A673 (cell line): ENCODE data around the gene LRP1. TPM values are rescaled to one million over a fixed set of nuclear protein-coding genes. Genes with fewer than 3 reads are reported as not detected.

Source experiments
- BruUV-seq: library from RNA; stranded (reverse); fragments of 400-500 nt; replicated peaks from 2 replicates; lab custom pipeline; 2021; lab: Mats Ljungman, UMichigan
- CTCF ChIA-PET: fragments of 300-600 bp; sonication (Branson Sonifier 250); formaldehyde crosslinking; loops from one replicate; lab custom pipeline; 2022; ENCODE audit warnings: antibody characterized with exemption; lab: Charles Lee
- POLR2A ChIA-PET: fragments of 300-600 bp; sonication (Branson Sonifier 250); formaldehyde crosslinking; loops from one replicate; lab custom pipeline; 2022; ENCODE audit warnings: antibody characterized with exemption; ENCODE audit not compliant: low non-redundant PET; lab: Charles Lee
- DNase-seq: peaks from one replicate; pipeline ENCODE4 v3.0.0-alpha.2; 2015; ENCODE audit warnings: low spot score
- H3K27ac ChIP-seq: fragments of 200-600 bp; sonication (generic); 2 replicates; pipeline ENCODE4 v1.5.1; 2016; ENCODE audit warnings: mixed run types, low read depth, mild to moderate bottlenecking, mixed read lengths, antibody characterized with exemption, low read length; ENCODE audit not compliant: poor library complexity, severe bottlenecking
- H3K27me3 ChIP-seq: fragments of 200-600 bp; sonication (generic); replicated peaks from 2 replicates; pipeline ENCODE4 v1.6.1; 2017; ENCODE audit warnings: mixed run types, low read depth, mild to moderate bottlenecking, mixed read lengths, antibody characterized with exemption, low read length; ENCODE audit not compliant: insufficient read depth, poor library complexity
- H3K36me3 ChIP-seq: fragments of 200-600 bp; sonication (generic); 2 replicates; pipeline ENCODE4 v1.6.1; 2016; ENCODE audit warnings: mixed run types, mild to moderate bottlenecking, mixed read lengths, antibody characterized with exemption, low read length; ENCODE audit not compliant: insufficient read depth, poor library complexity, severe bottlenecking
- H3K4me1 ChIP-seq: fragments of 200-600 bp; sonication (generic); 2 replicates; pipeline ENCODE4 v1.6.1; 2017; ENCODE audit warnings: mixed run types, mild to moderate bottlenecking, mixed read lengths, antibody characterized with exemption, low read length; ENCODE audit not compliant: insufficient read depth, poor library complexity, severe bottlenecking
- H3K4me3 ChIP-seq: fragments of 200-600 bp; sonication (generic); 2 replicates; pipeline ENCODE4 v1.5.1; 2016; ENCODE audit warnings: low read depth, mixed run types, mild to moderate bottlenecking, mixed read lengths, low read length; ENCODE audit not compliant: poor library complexity, severe bottlenecking
- H3K9me3 ChIP-seq: fragments of 200-600 bp; sonication (generic); 2 replicates; pipeline ENCODE4 v1.6.1; 2016; ENCODE audit warnings: mixed run types, low read depth, mild to moderate bottlenecking, mixed read lengths, antibody characterized with exemption, low read length; ENCODE audit not compliant: poor library complexity, severe bottlenecking
- CTCF ChIP-seq: fragments of 300-800, 200-600 bp; sonication (generic); conservative IDR thresholded peaks from 2 replicates; pipeline ENCODE4 v1.5.1; 2017; ENCODE audit warnings: low read depth, mild to moderate bottlenecking, antibody characterized with exemption, low read length, moderate library complexity, mixed read lengths
- EZH2 ChIP-seq: fragments of 200-600 bp; sonication (generic); IDR thresholded peaks from 2 replicates; pipeline ENCODE4 v1.6.1; 2017; ENCODE audit warnings: borderline replicate concordance, low read depth, mild to moderate bottlenecking, mixed read lengths, antibody characterized with exemption, low read length; ENCODE audit not compliant: poor library complexity, severe bottlenecking
- intact Hi-C: fragments of 100-400 bp; cut with micrococcal nuclease; formaldehyde crosslinking; loops from one replicate; pipeline ENCODE4 v1.10.0; 2022; ENCODE audit not compliant: unreplicated experiment
- total RNA-seq: library from RNA; stranded (reverse); gene quantifications from 2 replicates; pipeline ENCODE4 v1.2.3, GENCODE V29; 2021

Gene LRP1
- total RNA-seq, 1 experiment from 2014 or later, result 31.0 TPM

DNA sequence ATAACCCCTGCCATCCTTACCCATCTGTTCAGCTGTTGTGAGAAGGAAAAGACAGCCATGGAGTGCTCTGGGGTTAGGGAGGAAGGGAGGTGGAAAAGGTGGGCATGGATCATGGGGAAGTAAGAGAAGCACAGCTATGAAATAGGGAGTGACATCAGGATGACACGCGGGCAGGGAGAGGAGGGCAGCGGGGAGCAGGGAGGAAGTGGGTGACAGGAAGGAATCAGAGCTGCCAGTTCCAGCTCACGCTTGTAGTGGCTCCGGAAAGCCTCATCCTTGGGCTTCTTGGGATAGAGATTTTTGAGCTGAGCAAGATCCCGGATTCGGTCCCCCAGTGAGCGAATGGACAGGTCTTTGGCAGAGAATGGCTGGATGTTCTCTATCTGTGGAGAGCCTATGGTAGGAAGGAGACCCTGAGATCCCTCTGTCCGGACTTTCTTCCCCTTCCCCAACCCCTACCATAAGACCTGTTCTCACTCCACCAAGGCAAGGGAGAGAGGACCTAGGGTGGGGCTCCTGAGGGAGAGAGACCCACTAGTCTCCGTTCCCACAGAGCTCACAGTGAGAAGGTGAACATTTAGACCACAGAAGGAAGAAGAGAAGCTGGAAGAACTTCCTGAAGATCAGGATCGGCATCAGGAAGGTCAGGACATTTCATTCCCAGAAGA, 29.1 kb upstream of the LRP1 start:
- Histone ChIP-seq H3K36me3 (peaks cover 57% of the 10 kb centered on the region), H3K27ac (peak overlapping the region; percentile 9), H3K4me3 (no peak overlapping the region), H3K9me3 (no peaks in the 10 kb centered on the region), H3K4me1 (peaks cover 11% of the 10 kb centered on the region), H3K27me3 (no peaks in the 10 kb centered on the region)
- no TSS peak for BruUV-seq
- intact Hi-C loops, result no loop called here
- no peak for DNase-seq
- ChIA-PET POLR2A (interaction anchor here (0.6 kb wide), 1 partner anchor 25 kb away, joined by 3 read pairs; no protein-coding TSS in a partner anchor), CTCF (no interaction called here)
- TF ChIP-seq EZH2, result no peak

- ChIA-PET CTCF (interaction anchor here (0.7 kb wide), 1 partner anchor 12 kb away, joined by 3 read pairs; the partner anchor contains the start of gene STAT6), POLR2A (interaction anchor here (0.6 kb wide), 1 partner anchor 24 kb away, joined by 3 read pairs; no protein-coding TSS in a partner anchor)
- no peaks in the 10 kb centered on the region for H3K27me3 ChIP-seq
- H3K9me3 ChIP-seq, result no peaks in the 10 kb centered on the region
- DNase-seq, result no peak
- no peak overlapping the region for H3K4me3 ChIP-seq
- peaks cover 51% of the 10 kb centered on the region for H3K36me3 ChIP-seq
- peaks cover 5% of the 10 kb centered on the region for H3K4me1 ChIP-seq
- no peak for TF ChIP-seq EZH2
- no peak for TF ChIP-seq CTCF
- H3K27ac ChIP-seq, result peak overlapping the region; percentile 8
- no TSS peak for BruUV-seq
- intact Hi-C loops, result no loop called here
These were observed 28.5 kb upstream of the LRP1 start for GRCh38 chr12:57099766-57100165.

- Histone ChIP-seq H3K4me1 (peaks cover 4% of the 10 kb centered on the region), H3K36me3 (peaks cover 51% of the 10 kb centered on the region), H3K27me3 (no peaks in the 10 kb centered on the region), H3K4me3 (no peak overlapping the region), H3K9me3 (no peaks in the 10 kb centered on the region), H3K27ac (no peak overlapping the region)
- intact Hi-C loops, result no loop called here
- DNase-seq, result no peak
- ChIA-PET CTCF (no interaction called here), POLR2A (no interaction called here)
- TF ChIP-seq CTCF (no peak), EZH2 (no peak)
- BruUV-seq, result no TSS peak
These were observed 26.2 kb upstream of the LRP1 start for GRCh38 chr12:57101892-57102695.
